ENCODE data around the gene REV3L. TPM values are rescaled to one million over a fixed set of nuclear protein-coding genes. Genes with fewer than 3 reads are reported as not detected.

REV3L gene
- total and polyA plus RNA-seq, 9 of the 15 experiments (the other 6 are each of a cell fraction or from before 2014, with no cell fraction given), result 5.5 to 24.4 (median 14.4) TPM

- H3K4me1 ChIP-seq (replicated peaks in 1 of 2; ENCODE audit: control insufficient read depth in 2 of 2, insufficient read depth in 2 of 2, low read length in 2 of 2), result no peaks in the 10 kb centered on the region
- no peak for FAIRE-seq
- H3K9ac ChIP-seq (ENCODE audit: insufficient read depth in 1 of 2, low read depth in 2 of 2, low read length in 2 of 2), result no peak overlapping the region
- H3K27me3 ChIP-seq (ENCODE audit: control insufficient read depth in 2 of 2, insufficient read depth in 2 of 2, low read length in 2 of 2), result no peaks in the 10 kb centered on the region
- in situ Hi-C loops (cut with MboI), result no loop called here
- peaks cover 48% of the 10 kb centered on the region for H3K36me3 ChIP-seq (ENCODE audit: control insufficient read depth, insufficient read depth, low read length)
- BruUV-seq (replicated peaks), result no TSS peak
- H3K27ac ChIP-seq (ENCODE audit: extremely low read depth, low read depth, low read length), result no peak overlapping the region
- DNase-seq (ENCODE audit: extremely low read depth in 1 of 4, low spot score in 3 of 4), result no peak
- no peaks in the 10 kb centered on the region for H3K9me1 ChIP-seq (ENCODE audit: control insufficient read depth, insufficient read depth, low read length)
- ChIA-PET POLR2A (no interaction called here), CTCF (ENCODE audit: low intra/inter-chr PET ratio) (no interaction called here)
- ATAC-seq, result no peak
- no peaks in the 10 kb centered on the region for H3K9me3 ChIP-seq (replicated peaks; ENCODE audit: control insufficient read depth, insufficient read depth, low read depth, low read length)
- no peak overlapping the region for H2AFZ ChIP-seq (ENCODE audit: low read depth, low read length)
- WGBS (ENCODE audit: insufficient coverage, low coverage, missing lambda C conversion rate), result 100% methylated on average over 1 of the region's 1 CpG
- no peak overlapping the region for H3K4me3 ChIP-seq
- intact Hi-C loops (cut with micrococcal nuclease), result no loop called here
- no peaks in the 10 kb centered on the region for H3K79me2 ChIP-seq (ENCODE audit: control insufficient read depth, insufficient read depth, low read length)
- no peaks in the 10 kb centered on the region for H4K20me1 ChIP-seq (replicated peaks; ENCODE audit: control insufficient read depth, insufficient read depth, low read length)
- no peak overlapping the region for H3K4me2 ChIP-seq (ENCODE audit: insufficient read depth, low read length)
- TF ChIP-seq SIRT6 (IDR thresholded peaks at IDR 0.05; ENCODE audit: low read depth, low read length) (no peak), PTBP1 (IDR thresholded peaks at IDR 0.05; ENCODE audit: low read depth, low read length) (no peak), SETDB1 (IDR thresholded peaks at IDR 0.05; ENCODE audit: low read length) (no peak), SRF (CRISPR knock-in tag; IDR thresholded peaks at IDR 0.05) (no peak), ZNF395 (CRISPR knock-in tag; IDR thresholded peaks at IDR 0.05) (no peak), ZNF79 (CRISPR knock-in tag; IDR thresholded peaks at IDR 0.05; ENCODE audit: low read depth) (no peak), CBX1 (IDR thresholded peaks at IDR 0.05; ENCODE audit: low read depth) (no peak), ZNF174 (CRISPR knock-in tag; IDR thresholded peaks at IDR 0.05) (no peak), ZBTB9 (CRISPR knock-in tag; IDR thresholded peaks at IDR 0.05) (no peak), TEAD1 (CRISPR knock-in tag; IDR thresholded peaks at IDR 0.05) (no peak), PYGO2 (tag; IDR thresholded peaks at IDR 0.05) (no peak), TBL1XR1 (IDR thresholded peaks at IDR 0.05; ENCODE audit: low read length in 2 of 2) (no peak), PHF8 (IDR thresholded peaks at IDR 0.05; ENCODE audit: borderline replicate concordance, low read length) (no peak), TFAP4 (CRISPR knock-in tag; IDR thresholded peaks at IDR 0.05; ENCODE audit: borderline replicate concordance) (no peak), CGGBP1 (CRISPR knock-in tag; IDR thresholded peaks at IDR 0.05) (no peak), RHOXF2B (CRISPR knock-in tag; conservative IDR thresholded peaks at IDR 0.05) (no peak), KDM2B (CRISPR knock-in tag; IDR thresholded peaks at IDR 0.05) (no peak), THAP12 (CRISPR knock-in tag; IDR thresholded peaks at IDR 0.05) (no peak)
Observed at GRCh38 chr6:111356551-111356950, 126.5 kb downstream of the REV3L start.
